NCI-H2081 treated with DMSO at 0.1 percent for 48 hours (cell line): ENCODE data around the gene GNB4.

ENCODE experiments used
- DNase-seq: peaks from one replicate; lab custom pipeline; 2025; lab: John Stamatoyannopoulos, UW

The GNB4 gene

GRCh38 chr3:179355996-179356395, 95.3 kb downstream of the GNB4 start:
- DNase-seq = no peak

GRCh38 chr3:179348325-179349013, 102.8 kb downstream of the GNB4 start:
- DNase-seq = no peak

DNA sequence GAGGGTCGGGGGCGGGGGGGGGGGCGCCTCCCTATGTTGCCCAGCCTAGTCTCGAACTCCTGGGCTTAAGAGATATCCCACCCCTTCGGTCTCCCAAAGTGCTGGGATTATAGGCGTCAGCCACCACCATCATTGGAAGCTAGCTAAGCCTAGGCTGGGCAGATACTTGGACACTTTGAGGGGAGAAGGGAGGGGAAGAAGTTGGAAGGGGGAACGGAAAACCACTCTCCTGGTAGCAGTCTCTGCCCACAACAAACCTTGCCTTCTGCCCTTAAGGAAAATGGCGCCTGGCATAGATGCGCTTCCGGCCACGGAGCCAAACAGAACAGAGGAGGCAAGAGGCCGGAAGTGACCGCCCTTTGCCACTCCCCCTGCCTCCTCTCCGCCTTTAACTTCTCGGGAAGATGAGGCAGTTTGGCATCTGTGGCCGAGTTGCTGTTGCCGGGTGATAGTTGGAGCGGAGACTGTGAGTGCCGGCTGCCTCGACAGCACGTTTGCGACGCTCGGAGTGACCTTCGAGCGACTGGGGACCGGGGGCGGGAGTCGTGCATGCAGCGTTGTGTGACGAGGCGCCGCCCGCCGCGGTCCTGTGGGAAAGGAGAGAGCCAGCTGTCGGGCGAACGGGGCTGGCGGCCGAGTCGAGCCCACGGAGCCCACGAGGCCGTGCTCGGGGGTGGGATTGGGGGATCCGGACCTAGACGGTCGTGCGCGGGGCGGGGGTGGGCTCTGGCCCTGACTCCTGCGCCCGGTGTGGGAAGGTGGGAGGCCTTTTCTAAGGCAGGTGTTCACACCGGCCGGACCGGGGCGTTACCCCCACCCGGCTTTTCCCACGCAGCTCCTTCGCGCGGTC, 103.7 kb downstream of the GNB4 start, which contains the start of gene MFN1:
Gene MFN1, plus strand, starts transcription at position 365 of the 850 bp plus-strand sequence. CDS start 1,143 bp downstream, outside the sequence.
- DNase-seq = peak; percentile 94
